HEK293T (cell line): Measurements from ENCODE around the gene DDHD1.

Experiments used
- SP1 ChIP-seq: fragments of 450-650 bp; IDR thresholded peaks from 2 replicates; pipeline ENCODE4 v1.6.1; 2017
- TARDBP ChIP-seq: fragments of 450-650 bp; IDR thresholded peaks from 2 replicates; pipeline ENCODE4 v1.6.1; 2016
- TF ChIP-seq, protein P1 (sequence below): fragments of 450-650 bp; IDR thresholded peaks from 2 replicates; pipeline ENCODE4 v1.6.1; 2016

DNA sequence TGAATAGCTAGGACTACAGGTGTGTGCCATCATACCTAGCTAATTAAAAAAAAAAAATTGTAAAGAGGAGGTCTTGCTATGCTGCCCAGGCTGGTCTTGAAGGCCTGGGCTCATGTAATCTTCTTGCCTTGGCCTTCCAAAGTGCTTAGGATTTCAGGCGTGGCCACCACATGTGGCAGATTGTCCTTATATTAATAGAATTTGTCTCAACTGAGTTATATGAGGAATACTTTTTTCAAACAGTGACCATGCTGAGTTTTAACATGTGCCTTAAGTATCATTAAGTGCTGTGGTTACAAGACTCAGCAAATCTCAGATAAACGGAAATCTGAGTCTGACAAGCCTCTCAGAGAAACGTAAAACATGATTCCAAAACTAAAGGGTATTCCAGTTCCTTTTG is 119.1 kb downstream of the DDHD1 start:
- TF ChIP-seq, protein P1, sequence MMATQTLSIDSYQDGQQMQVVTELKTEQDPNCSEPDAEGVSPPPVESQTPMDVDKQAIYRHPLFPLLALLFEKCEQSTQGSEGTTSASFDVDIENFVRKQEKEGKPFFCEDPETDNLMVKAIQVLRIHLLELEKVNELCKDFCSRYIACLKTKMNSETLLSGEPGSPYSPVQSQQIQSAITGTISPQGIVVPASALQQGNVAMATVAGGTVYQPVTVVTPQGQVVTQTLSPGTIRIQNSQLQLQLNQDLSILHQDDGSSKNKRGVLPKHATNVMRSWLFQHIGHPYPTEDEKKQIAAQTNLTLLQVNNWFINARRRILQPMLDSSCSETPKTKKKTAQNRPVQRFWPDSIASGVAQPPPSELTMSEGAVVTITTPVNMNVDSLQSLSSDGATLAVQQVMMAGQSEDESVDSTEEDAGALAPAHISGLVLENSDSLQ = no peak
- TF ChIP-seq SP1 (no peak), TARDBP (no peak)
